ENCODE results near the gene RAD23B.

RAD23B gene

DNA sequence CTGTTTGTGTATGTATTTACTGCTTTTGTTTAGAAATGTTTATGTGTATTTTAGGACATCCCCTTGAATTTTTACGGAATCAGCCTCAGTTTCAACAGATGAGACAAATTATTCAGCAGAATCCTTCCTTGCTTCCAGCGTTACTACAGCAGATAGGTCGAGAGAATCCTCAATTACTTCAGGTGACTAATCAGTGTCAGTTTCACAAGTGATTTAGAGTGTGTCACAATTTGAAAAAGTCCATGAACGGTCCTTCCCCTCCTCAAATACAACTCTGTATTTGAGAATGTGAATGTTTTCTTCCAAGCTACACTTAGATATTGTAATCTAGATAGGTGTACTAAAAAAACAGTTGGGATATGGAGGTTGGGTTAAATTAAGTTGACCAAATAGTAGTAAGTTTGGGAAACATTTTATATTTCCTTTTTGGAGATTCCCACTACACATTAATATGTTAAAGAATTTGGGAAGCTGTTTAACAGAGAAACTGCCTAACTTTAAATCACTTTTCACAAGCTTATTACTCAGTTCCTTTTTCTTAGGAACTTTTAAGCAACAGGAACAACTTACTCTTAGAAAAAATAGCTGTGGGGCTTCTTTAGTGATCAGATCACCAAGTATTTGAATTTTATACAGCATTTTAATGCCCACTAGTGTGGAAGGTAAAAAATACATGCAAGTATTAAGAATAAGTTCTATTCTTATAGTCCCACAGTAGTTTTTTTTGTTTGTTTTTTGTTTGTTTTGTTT is 40.9 kb downstream of the RAD23B start:
- H3K27me3 ChIP-seq (ENCODE audit: control insufficient read depth in 1 of 2, insufficient read depth in 2 of 2, low read length in 2 of 2): no peaks in the 10 kb centered on the region
- peaks cover 32% of the 10 kb centered on the region for H3K36me3 ChIP-seq (ENCODE audit: insufficient read depth, low read length)
- H3K4me1 ChIP-seq (ENCODE audit: insufficient read depth, low read length): no peaks in the 10 kb centered on the region
- H3K27ac ChIP-seq (ENCODE audit: low read depth, low read length): no peak overlapping the region
- H3K9ac ChIP-seq (ENCODE audit: low read length): no peak overlapping the region
- H3K9me3 ChIP-seq (ENCODE audit: low read length): no peaks in the 10 kb centered on the region
- no peak overlapping the region for H3K4me3 ChIP-seq (ENCODE audit: low read depth in 1 of 2, low read length in 2 of 2)

DNA sequence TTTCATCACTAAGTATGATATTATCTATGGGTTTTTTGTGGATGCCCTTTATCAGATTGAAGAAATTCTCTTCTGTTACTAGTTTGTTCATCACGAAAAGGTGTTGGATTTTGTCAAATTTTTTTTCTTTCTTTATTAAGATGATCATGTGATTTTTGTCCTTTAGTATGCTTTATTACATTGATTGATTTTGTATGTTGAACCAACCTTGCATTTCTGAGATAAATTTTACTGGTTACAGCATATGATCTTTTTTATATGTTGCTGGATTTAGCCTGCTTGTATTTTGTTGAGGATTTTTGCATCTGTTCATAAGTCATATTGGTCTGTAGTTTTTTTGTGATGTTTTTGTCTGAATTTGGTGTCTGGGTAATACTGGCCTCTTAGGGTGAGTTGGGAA is 42.8 kb downstream of the RAD23B start:
- peaks cover 29% of the 10 kb centered on the region for H3K36me3 ChIP-seq (ENCODE audit: insufficient read depth, low read length)
- no peaks in the 10 kb centered on the region for H3K9me3 ChIP-seq (ENCODE audit: low read length)

DNA sequence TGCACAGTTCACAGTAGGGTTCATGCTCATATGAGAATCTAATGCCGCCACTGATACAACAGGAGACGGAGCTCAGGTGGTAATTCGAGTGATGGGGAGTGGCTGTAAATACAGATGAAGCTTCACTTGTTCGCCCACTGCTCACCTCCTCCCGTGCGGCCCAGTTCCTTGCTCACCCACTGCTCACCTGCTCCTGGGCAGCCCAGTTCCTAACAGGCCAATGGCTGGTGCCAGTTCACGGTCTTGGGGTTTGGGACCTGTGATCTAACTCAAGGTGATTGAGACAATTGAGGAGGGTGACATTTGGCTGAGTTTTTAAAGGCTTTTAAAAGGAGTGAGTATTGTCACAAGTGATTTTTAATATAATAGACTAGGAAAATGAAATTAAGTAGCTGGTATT is 45.4 kb downstream of the RAD23B start:
- H3K27ac ChIP-seq (ENCODE audit: low read depth, low read length): no peak overlapping the region
- no peaks in the 10 kb centered on the region for H3K4me1 ChIP-seq (ENCODE audit: insufficient read depth, low read length)
- no peaks in the 10 kb centered on the region for H3K9me3 ChIP-seq (ENCODE audit: low read length)
- peaks cover 49% of the 10 kb centered on the region for H3K36me3 ChIP-seq (ENCODE audit: insufficient read depth, low read length)
- H3K9ac ChIP-seq (ENCODE audit: low read length): no peak overlapping the region
- H3K27me3 ChIP-seq (ENCODE audit: control insufficient read depth in 1 of 2, insufficient read depth in 2 of 2, low read length in 2 of 2): no peaks in the 10 kb centered on the region
- no peak overlapping the region for H3K4me3 ChIP-seq (ENCODE audit: low read depth in 1 of 2, low read length in 2 of 2)

More for the DNA sequence above, 42.8 kb downstream of the RAD23B start:
- no peak overlapping the region for H3K27ac ChIP-seq (ENCODE audit: low read depth, low read length)
- no peak overlapping the region for H3K4me3 ChIP-seq (ENCODE audit: low read depth in 1 of 2, low read length in 2 of 2)
- H3K4me1 ChIP-seq (ENCODE audit: insufficient read depth, low read length): no peaks in the 10 kb centered on the region
- no peak overlapping the region for H3K9ac ChIP-seq (ENCODE audit: low read length)
- H3K27me3 ChIP-seq (ENCODE audit: control insufficient read depth in 1 of 2, insufficient read depth in 2 of 2, low read length in 2 of 2): no peaks in the 10 kb centered on the region

DNA sequence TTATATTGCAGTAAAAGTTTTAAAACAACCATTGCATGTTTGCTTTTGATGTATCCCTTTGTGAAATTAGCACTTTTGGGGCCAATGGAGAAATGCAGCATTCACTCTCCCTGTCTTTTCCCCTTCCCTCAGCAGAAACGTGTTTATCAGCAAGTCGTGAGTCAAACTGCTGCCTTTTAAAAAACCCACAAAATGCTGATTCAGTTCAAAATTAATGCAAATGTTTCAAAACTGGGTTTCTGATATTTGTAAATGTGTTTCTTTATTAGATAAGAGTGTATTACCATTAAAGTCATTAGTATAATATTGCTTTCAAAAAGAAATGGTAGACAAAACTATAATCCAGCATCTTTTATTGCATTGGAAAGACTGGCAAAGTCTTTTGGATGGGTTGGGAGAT is 47.3 kb downstream of the RAD23B start:
- no peaks in the 10 kb centered on the region for H3K4me1 ChIP-seq (ENCODE audit: insufficient read depth, low read length)

DNA sequence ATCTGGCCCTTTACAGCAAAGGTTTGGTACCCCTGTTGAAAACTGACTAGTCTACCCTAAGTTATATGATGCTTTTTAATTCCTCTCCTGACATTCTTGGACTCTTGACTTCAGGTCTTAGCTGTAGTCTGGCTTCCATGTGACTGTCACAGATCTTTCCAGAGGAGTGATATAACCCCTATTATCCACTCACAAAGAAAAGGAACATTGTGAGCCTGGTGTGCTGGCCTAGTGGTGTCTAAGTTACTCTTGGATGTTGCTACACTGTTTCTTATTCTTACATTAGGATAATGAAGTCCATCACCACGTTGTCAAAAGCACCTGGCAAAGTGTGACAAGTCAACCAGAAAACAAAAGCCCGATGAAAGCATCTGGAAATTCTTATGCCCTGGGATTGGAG is 49.8 kb downstream of the RAD23B start:
- Histone ChIP-seq H3K9me3 (ENCODE audit: low read length) (no peaks in the 10 kb centered on the region), H3K27me3 (ENCODE audit: control insufficient read depth in 1 of 2, insufficient read depth in 2 of 2, low read length in 2 of 2) (no peaks in the 10 kb centered on the region), H3K36me3 (ENCODE audit: insufficient read depth, low read length) (peaks cover 40% of the 10 kb centered on the region), H3K27ac (ENCODE audit: low read depth, low read length) (no peak overlapping the region), H3K4me1 (ENCODE audit: insufficient read depth, low read length) (peaks cover 8% of the 10 kb centered on the region), H3K4me3 (ENCODE audit: low read depth in 1 of 2, low read length in 2 of 2) (no peak overlapping the region), H3K9ac (ENCODE audit: low read length) (no peak overlapping the region)

More for the DNA sequence above, 47.3 kb downstream of the RAD23B start:
- no peaks in the 10 kb centered on the region for H3K27me3 ChIP-seq (ENCODE audit: control insufficient read depth in 1 of 2, insufficient read depth in 2 of 2, low read length in 2 of 2)
- H3K27ac ChIP-seq (ENCODE audit: low read depth, low read length): no peak overlapping the region
- H3K9me3 ChIP-seq (ENCODE audit: low read length): no peaks in the 10 kb centered on the region
- no peak overlapping the region for H3K4me3 ChIP-seq (ENCODE audit: low read depth in 1 of 2, low read length in 2 of 2)
- H3K36me3 ChIP-seq (ENCODE audit: insufficient read depth, low read length): peaks cover 45% of the 10 kb centered on the region
- H3K9ac ChIP-seq (ENCODE audit: low read length): no peak overlapping the region

DNA sequence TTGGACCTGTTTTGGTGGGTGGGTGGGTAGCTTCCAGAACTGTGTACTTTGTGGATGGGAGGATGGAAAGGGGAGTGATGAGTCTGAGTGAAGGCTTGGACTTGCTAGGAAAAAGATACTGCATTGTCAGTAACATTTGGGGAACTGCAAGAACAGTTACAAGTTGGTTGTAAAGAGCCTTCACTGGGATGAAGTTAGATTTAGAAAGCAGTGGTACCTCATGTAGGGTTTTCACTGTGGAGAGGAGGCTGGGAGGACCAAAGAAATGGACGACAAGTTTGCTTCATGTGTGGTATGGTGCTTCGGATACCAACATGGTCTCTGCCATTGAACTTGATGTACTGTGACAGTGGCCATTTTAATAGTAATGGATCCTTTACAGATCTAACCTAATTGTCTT is 50.3 kb downstream of the RAD23B start:
- no peak overlapping the region for H3K9ac ChIP-seq (ENCODE audit: low read length)
- H3K9me3 ChIP-seq (ENCODE audit: low read length): no peaks in the 10 kb centered on the region
- H3K4me1 ChIP-seq (ENCODE audit: insufficient read depth, low read length): peaks cover 8% of the 10 kb centered on the region
- H3K27ac ChIP-seq (ENCODE audit: low read depth, low read length): no peak overlapping the region
- no peak overlapping the region for H3K4me3 ChIP-seq (ENCODE audit: low read depth in 1 of 2, low read length in 2 of 2)
- no peaks in the 10 kb centered on the region for H3K27me3 ChIP-seq (ENCODE audit: control insufficient read depth in 1 of 2, insufficient read depth in 2 of 2, low read length in 2 of 2)
- peaks cover 37% of the 10 kb centered on the region for H3K36me3 ChIP-seq (ENCODE audit: insufficient read depth, low read length)

DNA sequence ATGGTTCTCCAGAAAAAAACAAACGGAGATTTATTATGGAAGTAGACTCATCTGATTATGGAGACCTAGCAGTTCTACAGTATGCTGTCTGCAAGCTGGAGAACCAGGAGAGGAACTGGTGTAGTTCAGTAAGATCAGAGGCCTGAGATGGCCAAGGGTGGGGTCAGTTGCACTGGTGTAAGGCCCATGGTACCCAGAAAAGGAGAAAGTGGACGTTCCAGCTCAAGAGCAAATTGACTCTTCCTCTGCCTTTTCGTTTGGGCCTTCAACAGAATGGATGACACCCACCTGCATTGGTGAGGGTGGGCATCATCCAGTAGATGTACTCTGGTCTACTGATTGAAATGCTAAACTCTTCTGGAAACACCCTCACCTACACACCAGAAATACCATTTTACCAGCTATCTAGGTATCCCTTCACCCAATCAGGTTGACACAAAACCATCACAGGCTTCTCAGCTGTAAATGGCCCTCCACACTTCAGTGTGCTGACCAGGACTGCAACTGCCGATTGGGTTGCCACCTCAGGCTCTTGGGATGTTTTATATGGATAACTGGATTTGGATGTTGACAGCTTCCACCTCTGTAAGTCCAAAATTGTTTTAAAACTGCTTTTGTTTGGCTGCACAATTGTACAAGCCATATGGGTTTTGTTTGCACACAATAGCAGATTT is 51.2 kb downstream of the RAD23B start:
- no peak overlapping the region for H3K9ac ChIP-seq (ENCODE audit: low read length)
- no peaks in the 10 kb centered on the region for H3K27me3 ChIP-seq (ENCODE audit: control insufficient read depth in 1 of 2, insufficient read depth in 2 of 2, low read length in 2 of 2)
- no peaks in the 10 kb centered on the region for H3K9me3 ChIP-seq (ENCODE audit: low read length)
- no peak overlapping the region for H3K27ac ChIP-seq (ENCODE audit: low read depth, low read length)
- no peak overlapping the region for H3K4me3 ChIP-seq (ENCODE audit: low read depth in 1 of 2, low read length in 2 of 2)
- peaks cover 36% of the 10 kb centered on the region for H3K36me3 ChIP-seq (ENCODE audit: insufficient read depth, low read length)
- H3K4me1 ChIP-seq (ENCODE audit: insufficient read depth, low read length): peaks cover 8% of the 10 kb centered on the region

DNA sequence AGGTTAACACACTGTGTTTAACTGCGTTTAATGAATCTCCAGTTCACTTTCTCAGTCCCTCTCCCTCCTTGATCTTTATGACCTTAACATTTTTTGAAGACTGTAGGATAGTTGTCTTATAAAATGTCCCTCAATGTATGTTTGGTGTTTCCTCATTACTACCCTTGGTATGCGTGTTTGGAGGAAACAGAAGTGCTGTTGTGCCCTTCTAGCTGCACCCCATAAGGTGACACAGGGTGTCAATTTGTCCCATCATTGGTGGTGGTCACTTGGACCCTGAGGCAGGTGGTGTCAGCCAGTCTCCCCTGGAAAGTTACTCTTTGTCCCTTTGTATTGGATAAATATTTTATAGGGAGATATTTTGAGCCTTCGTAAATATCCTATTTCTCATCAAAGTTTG is 52.3 kb downstream of the RAD23B start:
- Histone ChIP-seq H3K27ac (ENCODE audit: low read depth, low read length) (no peak overlapping the region), H3K9ac (ENCODE audit: low read length) (no peak overlapping the region)

DNA sequence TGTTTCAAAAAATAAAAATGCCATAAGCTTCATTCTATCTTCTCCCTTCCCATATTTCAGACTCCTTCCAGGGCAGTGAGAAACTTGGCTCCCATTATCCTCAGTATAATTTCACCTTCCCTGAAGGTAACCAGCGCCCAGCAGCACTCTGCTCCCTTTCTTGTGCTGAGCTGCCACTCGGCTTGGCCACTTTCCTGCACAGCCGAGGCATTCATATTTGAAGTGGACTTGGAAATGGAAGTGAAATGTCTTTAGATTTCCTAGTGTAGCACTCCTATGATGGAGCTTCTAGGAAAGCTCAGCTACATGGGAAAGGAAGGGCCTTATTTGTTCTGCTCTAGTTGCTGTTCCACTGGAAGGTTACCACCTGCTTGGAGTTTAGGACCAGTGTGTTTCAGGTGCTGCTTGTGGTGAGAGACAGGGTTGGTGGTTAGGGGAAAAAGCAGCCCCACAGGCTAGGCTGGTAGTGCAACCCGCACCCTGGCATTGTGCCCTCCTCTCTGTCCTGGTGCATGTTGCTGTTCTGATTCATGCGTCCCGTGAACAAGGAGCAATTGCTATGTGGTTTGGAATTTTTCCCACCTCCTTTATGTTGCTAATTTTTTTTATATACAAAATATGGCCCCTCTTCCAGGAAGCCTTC is 53.8 kb downstream of the RAD23B start:
- peaks cover 28% of the 10 kb centered on the region for H3K36me3 ChIP-seq (ENCODE audit: insufficient read depth, low read length)
- no peaks in the 10 kb centered on the region for H3K9me3 ChIP-seq (ENCODE audit: low read length)
- no peaks in the 10 kb centered on the region for H3K27me3 ChIP-seq (ENCODE audit: control insufficient read depth in 1 of 2, insufficient read depth in 2 of 2, low read length in 2 of 2)
- no peak overlapping the region for H3K9ac ChIP-seq (ENCODE audit: low read length)
- peaks cover 8% of the 10 kb centered on the region for H3K4me1 ChIP-seq (ENCODE audit: insufficient read depth, low read length)
- no peak overlapping the region for H3K27ac ChIP-seq (ENCODE audit: low read depth, low read length)
- no peak overlapping the region for H3K4me3 ChIP-seq (ENCODE audit: low read depth in 1 of 2, low read length in 2 of 2)

More for the DNA sequence above, 52.3 kb downstream of the RAD23B start:
- Histone ChIP-seq H3K9me3 (ENCODE audit: low read length) (no peaks in the 10 kb centered on the region), H3K4me1 (ENCODE audit: insufficient read depth, low read length) (peaks cover 8% of the 10 kb centered on the region), H3K27me3 (ENCODE audit: control insufficient read depth in 1 of 2, insufficient read depth in 2 of 2, low read length in 2 of 2) (no peaks in the 10 kb centered on the region), H3K4me3 (ENCODE audit: low read depth in 1 of 2, low read length in 2 of 2) (no peak overlapping the region), H3K36me3 (ENCODE audit: insufficient read depth, low read length) (peaks cover 32% of the 10 kb centered on the region)

DNA sequence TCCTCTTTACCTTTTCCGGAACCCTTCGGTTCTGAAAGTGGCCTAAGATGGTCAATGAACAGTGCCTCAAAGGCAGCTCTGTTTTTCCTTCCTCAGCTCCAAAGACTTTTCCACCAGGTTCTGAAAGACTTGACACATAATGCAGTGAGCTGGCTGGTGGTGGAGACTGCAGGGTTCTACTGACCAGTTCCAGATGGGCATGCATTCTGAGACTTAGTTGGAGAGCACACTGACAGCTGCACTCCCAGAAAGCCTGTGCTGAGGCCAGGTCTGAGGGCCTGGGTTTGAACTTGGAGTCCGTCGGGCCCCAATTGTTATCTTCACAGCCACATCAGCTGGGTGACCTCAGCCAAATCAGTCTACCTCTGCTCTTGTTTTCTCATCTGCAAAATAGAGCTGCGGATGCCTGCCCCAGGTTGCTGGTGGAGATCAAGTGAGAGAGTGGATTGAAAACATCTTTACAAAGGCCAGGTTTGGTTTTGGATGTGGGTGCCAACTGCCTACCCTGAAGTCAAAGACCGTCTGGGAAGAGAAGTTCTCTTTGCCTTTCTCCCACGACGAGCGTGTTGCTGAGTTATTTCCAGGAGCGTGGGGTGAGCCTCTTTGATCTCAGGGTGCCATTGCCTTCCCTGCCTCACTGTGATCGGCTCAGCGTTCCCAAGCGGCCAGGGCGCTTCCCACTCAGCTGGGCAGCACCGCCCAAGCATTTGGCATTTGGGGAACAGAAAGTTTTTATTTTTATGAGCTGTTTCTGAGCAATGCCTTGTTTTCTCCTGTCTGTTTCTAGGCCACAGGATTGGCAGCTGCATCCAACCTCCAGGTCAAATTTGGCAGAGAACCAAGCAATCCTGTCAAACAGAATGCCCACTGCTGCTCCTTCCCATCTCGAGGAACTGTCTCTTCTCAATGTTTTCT is 54.9 kb downstream of the RAD23B start:
- no peak overlapping the region for H3K9ac ChIP-seq (ENCODE audit: low read length)
- H3K27me3 ChIP-seq (ENCODE audit: control insufficient read depth in 1 of 2, insufficient read depth in 2 of 2, low read length in 2 of 2): no peaks in the 10 kb centered on the region
- H3K27ac ChIP-seq (ENCODE audit: low read depth, low read length): no peak overlapping the region
- H3K4me1 ChIP-seq (ENCODE audit: insufficient read depth, low read length): peaks cover 8% of the 10 kb centered on the region
- no peaks in the 10 kb centered on the region for H3K9me3 ChIP-seq (ENCODE audit: low read length)
- H3K36me3 ChIP-seq (ENCODE audit: insufficient read depth, low read length): peaks cover 17% of the 10 kb centered on the region
- no peak overlapping the region for H3K4me3 ChIP-seq (ENCODE audit: low read depth in 1 of 2, low read length in 2 of 2)

All from muscle layer of colon (tissue), 2 donors.